ENCODE results near the gene NTHL1.

The NTHL1 gene

DNA sequence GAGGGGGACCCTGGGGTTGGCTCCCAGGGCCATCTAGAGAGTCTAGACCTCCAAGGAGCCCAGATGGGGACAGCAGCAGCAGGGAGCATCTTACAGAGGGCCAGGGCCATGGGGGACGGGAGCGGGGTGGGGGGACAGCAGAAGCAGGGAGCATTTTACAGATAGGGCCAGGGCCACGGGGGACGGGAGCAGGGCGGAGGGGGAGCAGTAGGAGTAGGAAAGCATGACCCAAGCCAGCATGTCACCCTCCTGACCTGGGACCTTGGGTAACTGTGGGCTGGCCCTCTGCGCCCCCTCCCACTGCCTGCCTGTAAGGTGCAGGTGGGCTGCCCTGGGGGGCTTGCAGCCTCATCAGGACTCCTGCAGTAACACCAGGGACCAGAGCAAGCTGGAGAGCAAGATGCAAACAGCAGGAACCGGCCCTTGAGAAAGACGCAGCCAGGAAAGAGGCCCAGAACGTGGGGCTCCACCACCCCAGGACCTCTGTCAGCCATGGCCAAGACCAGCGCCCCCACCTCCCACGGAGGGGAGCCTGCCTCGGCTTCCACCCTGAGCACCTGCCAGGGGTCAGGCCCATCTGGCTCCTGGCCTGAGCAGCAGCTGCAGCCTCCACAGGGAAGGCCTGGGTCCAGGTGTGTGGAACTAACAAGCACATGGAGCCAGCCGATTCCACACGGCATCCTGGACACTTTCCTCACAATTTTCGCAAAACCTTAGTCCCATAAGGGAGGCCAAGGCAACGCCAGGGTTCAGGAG lies 40.4 kb downstream of the NTHL1 start:
- no peak for TF ChIP-seq EZH2 (IDR thresholded peaks at IDR 0.05; ENCODE audit: borderline replicate concordance, low read depth, low read length, severe bottlenecking)
- peaks cover 75% of the 10 kb centered on the region for H3K79me2 ChIP-seq (ENCODE audit: insufficient read depth, low read length)
- no peaks in the 10 kb centered on the region for H3K27me3 ChIP-seq (ENCODE audit: insufficient read depth, low read length, poor library complexity)
- peak overlapping the region in 1 of 2 experiments; percentile 70; a peak in 2 of 4 replicates for H3K4me3 ChIP-seq (ENCODE audit: low read depth in 1 of 2, low read length in 2 of 2)
- H3K36me3 ChIP-seq (ENCODE audit: insufficient read depth, low read length), result peaks cover 57% of the 10 kb centered on the region
- H4K20me1 ChIP-seq (ENCODE audit: insufficient read depth, low read length), result peaks cover 68% of the 10 kb centered on the region
- peaks cover 45% of the 10 kb centered on the region for H3K4me1 ChIP-seq (ENCODE audit: insufficient read depth, low read length)
- peak overlapping the region; percentile 89 for H3K4me2 ChIP-seq (ENCODE audit: insufficient read depth, low read length)
- peak overlapping the region; percentile 95 for H3K9ac ChIP-seq (ENCODE audit: low read depth, low read length)
- ATAC-seq (ENCODE audit: insufficient read depth, low read depth) (no peak), DNase-seq (no peak)
- H3K9me3 ChIP-seq (ENCODE audit: insufficient read depth, low read length, severe bottlenecking), result no peaks in the 10 kb centered on the region
- H2AFZ ChIP-seq (ENCODE audit: low read depth, low read length), result no peak overlapping the region
- H3K27ac ChIP-seq (ENCODE audit: low read length), result peak overlapping the region; percentile 19; the same call in 1 of the 2 replicates

DNA sequence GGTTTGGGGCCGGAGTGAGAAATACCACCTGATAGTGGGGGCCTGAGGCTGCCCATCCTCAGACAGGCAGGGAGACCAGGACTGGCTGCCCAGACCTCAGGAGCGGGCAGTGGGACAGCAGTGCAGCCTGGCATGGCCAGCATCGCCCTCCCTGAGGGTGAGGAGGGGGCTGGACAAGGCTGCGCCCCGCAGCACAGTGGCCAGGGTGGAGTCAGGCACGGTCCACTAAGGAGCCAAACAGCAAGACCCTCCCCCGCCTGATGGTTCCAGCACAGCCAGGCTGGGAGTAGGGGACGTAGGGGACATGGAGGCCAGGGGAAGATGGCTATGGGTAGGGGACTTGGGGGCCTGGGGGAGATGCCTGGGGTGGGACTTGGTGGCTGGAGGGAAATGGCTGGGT lies 41.3 kb downstream of the NTHL1 start:
- Histone ChIP-seq H4K20me1 (ENCODE audit: insufficient read depth, low read length) (peaks cover 74% of the 10 kb centered on the region), H3K9me3 (ENCODE audit: insufficient read depth, low read length, severe bottlenecking) (no peaks in the 10 kb centered on the region), H3K36me3 (ENCODE audit: insufficient read depth, low read length) (peaks cover 66% of the 10 kb centered on the region), H3K79me2 (ENCODE audit: insufficient read depth, low read length) (peaks cover 75% of the 10 kb centered on the region), H3K4me1 (ENCODE audit: insufficient read depth, low read length) (peaks cover 45% of the 10 kb centered on the region), H3K9ac (ENCODE audit: low read depth, low read length) (no peak overlapping the region), H3K4me2 (ENCODE audit: insufficient read depth, low read length) (peak overlapping the region; percentile 89; the same call in 1 of the 2 replicates), H3K4me3 (ENCODE audit: low read depth in 1 of 2, low read length in 2 of 2) (no peak overlapping the region), H2AFZ (ENCODE audit: low read depth, low read length) (no peak overlapping the region), H3K27me3 (ENCODE audit: insufficient read depth, low read length, poor library complexity) (no peaks in the 10 kb centered on the region), H3K27ac (ENCODE audit: low read length) (no peak overlapping the region)
- ATAC-seq (ENCODE audit: insufficient read depth, low read depth) (no peak), DNase-seq (no peak)
- TF ChIP-seq EZH2 (IDR thresholded peaks at IDR 0.05; ENCODE audit: borderline replicate concordance, low read depth, low read length, severe bottlenecking) (no peak), CTCF (IDR thresholded peaks at IDR 0.05; ENCODE audit: borderline replicate concordance, extremely low read depth, low read length, poor library complexity, severe bottlenecking) (no peak)

DNA sequence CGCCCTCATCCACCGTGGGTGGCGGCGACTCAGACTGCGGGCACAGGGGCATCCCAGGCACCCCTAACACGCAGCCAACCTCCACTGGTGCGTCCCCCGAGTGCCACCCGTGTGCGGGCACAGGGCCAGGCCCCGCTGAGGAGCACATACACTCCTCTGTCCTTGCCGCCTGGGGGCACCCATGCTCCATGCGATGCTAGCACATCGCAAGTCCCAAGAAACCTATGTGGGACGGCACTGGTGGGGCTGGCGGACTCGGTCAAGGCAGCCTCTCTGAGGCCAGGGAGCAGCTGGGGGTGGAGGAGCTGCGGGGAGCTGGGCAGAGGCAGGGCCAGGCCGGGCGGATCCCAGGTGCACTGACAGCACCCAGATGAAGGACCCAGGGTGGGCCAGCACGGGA lies 42.0 kb downstream of the NTHL1 start:
- no peak overlapping the region for H3K4me2 ChIP-seq (ENCODE audit: insufficient read depth, low read length)
- H3K27me3 ChIP-seq (ENCODE audit: insufficient read depth, low read length, poor library complexity), result no peaks in the 10 kb centered on the region
- H3K9ac ChIP-seq (ENCODE audit: low read depth, low read length), result no peak overlapping the region
- H2AFZ ChIP-seq (ENCODE audit: low read depth, low read length), result no peak overlapping the region
- no peak overlapping the region for H3K4me3 ChIP-seq (ENCODE audit: low read depth in 1 of 2, low read length in 2 of 2)
- no peak overlapping the region for H3K27ac ChIP-seq (ENCODE audit: low read length)
- peaks cover 74% of the 10 kb centered on the region for H4K20me1 ChIP-seq (ENCODE audit: insufficient read depth, low read length)
- peaks cover 42% of the 10 kb centered on the region for H3K4me1 ChIP-seq (ENCODE audit: insufficient read depth, low read length)
- H3K9me3 ChIP-seq (ENCODE audit: insufficient read depth, low read length, severe bottlenecking), result no peaks in the 10 kb centered on the region
- no peak for DNase-seq
- TF ChIP-seq CTCF (IDR thresholded peaks at IDR 0.05; ENCODE audit: borderline replicate concordance, extremely low read depth, low read length, poor library complexity, severe bottlenecking) (no peak), EZH2 (IDR thresholded peaks at IDR 0.05; ENCODE audit: borderline replicate concordance, low read depth, low read length, severe bottlenecking) (no peak)
- peaks cover 72% of the 10 kb centered on the region for H3K79me2 ChIP-seq (ENCODE audit: insufficient read depth, low read length)
- peaks cover 73% of the 10 kb centered on the region for H3K36me3 ChIP-seq (ENCODE audit: insufficient read depth, low read length)
- ATAC-seq (ENCODE audit: insufficient read depth, low read depth), result no peak

- H3K79me2 ChIP-seq (ENCODE audit: insufficient read depth, low read length), result peaks cover 65% of the 10 kb centered on the region
- no peaks in the 10 kb centered on the region for H3K27me3 ChIP-seq (ENCODE audit: insufficient read depth, low read length, poor library complexity)
- no peak overlapping the region for H3K4me3 ChIP-seq (ENCODE audit: low read depth in 1 of 2, low read length in 2 of 2)
- H3K4me1 ChIP-seq (ENCODE audit: insufficient read depth, low read length), result peaks cover 36% of the 10 kb centered on the region
- TF ChIP-seq EZH2 (IDR thresholded peaks at IDR 0.05; ENCODE audit: borderline replicate concordance, low read depth, low read length, severe bottlenecking) (no peak), CTCF (IDR thresholded peaks at IDR 0.05; ENCODE audit: borderline replicate concordance, extremely low read depth, low read length, poor library complexity, severe bottlenecking) (no peak)
- H4K20me1 ChIP-seq (ENCODE audit: insufficient read depth, low read length), result peaks cover 74% of the 10 kb centered on the region
- no peak overlapping the region for H3K4me2 ChIP-seq (ENCODE audit: insufficient read depth, low read length)
- no peak overlapping the region for H2AFZ ChIP-seq (ENCODE audit: low read depth, low read length)
- no peaks in the 10 kb centered on the region for H3K9me3 ChIP-seq (ENCODE audit: insufficient read depth, low read length, severe bottlenecking)
- ATAC-seq (ENCODE audit: insufficient read depth, low read depth), result no peak
- H3K9ac ChIP-seq (ENCODE audit: low read depth, low read length), result no peak overlapping the region
- H3K27ac ChIP-seq (ENCODE audit: low read length), result no peak overlapping the region
- H3K36me3 ChIP-seq (ENCODE audit: insufficient read depth, low read length), result peaks cover 80% of the 10 kb centered on the region
- no peak for DNase-seq
Observed at GRCh38 chr16:2004795-2005517, 42.7 kb downstream of the NTHL1 start.

All from DND-41 (cell line).